SK-MEL-5 (cell line): ENCODE measurements around the gene IRF2BP2. TPM values are rescaled to one million over a fixed set of nuclear protein-coding genes. Genes with fewer than 3 reads are reported as not detected.

Experiments used
- DNase-seq: peaks from one replicate; pipeline ENCODE4 v3.0.0-alpha.2; 2016; ENCODE audit warnings: low read depth, low spot score
- in situ Hi-C: cut with HindIII; loops from 2 replicates; pipeline ENCODE4 v1.10.0; 2016; ENCODE audit warnings: low sequenced_read_pairs, high pct_unique_total_duplicates, low pct_unique_long_range_greater_than_20kb
- total RNA-seq: library from RNA; depleted of rRNA; stranded (reverse); fragments of >200 nt; shearing (Covaris generic); gene quantifications from 2 replicates; pipeline ENCODE4 v1.2.3, GENCODE V29; 2014

IRF2BP2 gene
- total RNA-seq, 1 experiment from 2014 or later = 47.5 TPM

GRCh38 chr1:234582186-234582585, 27.8 kb downstream of the IRF2BP2 start:
- DNase-seq = no peak
- in situ Hi-C loops = no loop called here

- DNase-seq = no peak
- in situ Hi-C loops = no loop called here
Measured at GRCh38 chr1:234581063-234581714, 28.8 kb downstream of the IRF2BP2 start.

GRCh38 chr1:234579967-234580366, 30.0 kb downstream of the IRF2BP2 start:
- DNase-seq = peak; percentile 48
- in situ Hi-C loops = no loop called here

GRCh38 chr1:234578735-234579134, 31.2 kb downstream of the IRF2BP2 start:
- no peak for DNase-seq
- in situ Hi-C loops = no loop called here

- in situ Hi-C loops = no loop called here
- DNase-seq = no peak
Measured at GRCh38 chr1:234578087-234578486, 31.9 kb downstream of the IRF2BP2 start.

GRCh38 chr1:234573711-234574299, 36.2 kb downstream of the IRF2BP2 start:
- DNase-seq = no peak
- in situ Hi-C loops = no loop called here

GRCh38 chr1:234572966-234573365, 37.0 kb downstream of the IRF2BP2 start:
- peak; percentile 80 for DNase-seq
- in situ Hi-C loops = no loop called here

- in situ Hi-C loops = no loop called here
- DNase-seq = no peak
Measured at GRCh38 chr1:234571702-234572101, 38.3 kb downstream of the IRF2BP2 start.

- no peak for DNase-seq
- in situ Hi-C loops = no loop called here
Measured at GRCh38 chr1:234570329-234571120, 39.5 kb downstream of the IRF2BP2 start.

- DNase-seq = no peak
- in situ Hi-C loops = no loop called here
Measured at GRCh38 chr1:234568345-234568744, 41.6 kb downstream of the IRF2BP2 start.

GRCh38 chr1:234565132-234565531, 44.8 kb downstream of the IRF2BP2 start:
- in situ Hi-C loops = no loop called here
- no peak for DNase-seq

GRCh38 chr1:234564035-234565029, 45.6 kb downstream of the IRF2BP2 start:
- DNase-seq = no peak
- in situ Hi-C loops = no loop called here

GRCh38 chr1:234562334-234562733, 47.6 kb downstream of the IRF2BP2 start:
- DNase-seq = no peak
- in situ Hi-C loops = no loop called here

GRCh38 chr1:234561319-234561718, 48.7 kb downstream of the IRF2BP2 start:
- in situ Hi-C loops = no loop called here
- no peak for DNase-seq

- no peak for DNase-seq
- in situ Hi-C loops = no loop called here
Measured at GRCh38 chr1:234559902-234560676, 49.9 kb downstream of the IRF2BP2 start.

- in situ Hi-C loops = no loop called here
- no peak for DNase-seq
Measured at GRCh38 chr1:234559152-234559901, 50.7 kb downstream of the IRF2BP2 start.
